Retinal pigment epithelial cell (primary cell): ENCODE measurements around the gene GLCCI1.

Experiments
- DNase-seq: peaks from one replicate; pipeline ENCODE4 v3.0.0-alpha.2; 2010; ENCODE audit warnings: low read depth
- H3K4me3 ChIP-seq: 2 replicates; pipeline ENCODE4 v1.5.1; 2011; ENCODE audit warnings: mild to moderate bottlenecking, low read length, control low read depth, moderate library complexity
- TF ChIP-seq, protein P1 (sequence below): conservative IDR thresholded peaks from 2 replicates; pipeline ENCODE4 v1.5.1; 2011; ENCODE audit warnings: low read depth, low read length, control low read depth, inconsistent platforms

The GLCCI1 gene

GRCh38 chr7:8068892-8069686 lies 100.5 kb downstream of the GLCCI1 start:
- TF ChIP-seq, protein P1, sequence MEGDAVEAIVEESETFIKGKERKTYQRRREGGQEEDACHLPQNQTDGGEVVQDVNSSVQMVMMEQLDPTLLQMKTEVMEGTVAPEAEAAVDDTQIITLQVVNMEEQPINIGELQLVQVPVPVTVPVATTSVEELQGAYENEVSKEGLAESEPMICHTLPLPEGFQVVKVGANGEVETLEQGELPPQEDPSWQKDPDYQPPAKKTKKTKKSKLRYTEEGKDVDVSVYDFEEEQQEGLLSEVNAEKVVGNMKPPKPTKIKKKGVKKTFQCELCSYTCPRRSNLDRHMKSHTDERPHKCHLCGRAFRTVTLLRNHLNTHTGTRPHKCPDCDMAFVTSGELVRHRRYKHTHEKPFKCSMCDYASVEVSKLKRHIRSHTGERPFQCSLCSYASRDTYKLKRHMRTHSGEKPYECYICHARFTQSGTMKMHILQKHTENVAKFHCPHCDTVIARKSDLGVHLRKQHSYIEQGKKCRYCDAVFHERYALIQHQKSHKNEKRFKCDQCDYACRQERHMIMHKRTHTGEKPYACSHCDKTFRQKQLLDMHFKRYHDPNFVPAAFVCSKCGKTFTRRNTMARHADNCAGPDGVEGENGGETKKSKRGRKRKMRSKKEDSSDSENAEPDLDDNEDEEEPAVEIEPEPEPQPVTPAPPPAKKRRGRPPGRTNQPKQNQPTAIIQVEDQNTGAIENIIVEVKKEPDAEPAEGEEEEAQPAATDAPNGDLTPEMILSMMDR, result no peak
- no peak for DNase-seq
- no peak overlapping the region for H3K4me3 ChIP-seq

GRCh38 chr7:8070451-8071180 lies 102.0 kb downstream of the GLCCI1 start:
- no peak overlapping the region for H3K4me3 ChIP-seq
- TF ChIP-seq, protein P1, result no peak
- no peak for DNase-seq

GRCh38 chr7:8078418-8078817 lies 109.8 kb downstream of the GLCCI1 start:
- TF ChIP-seq, protein P1, result no peak
- H3K4me3 ChIP-seq, result no peak overlapping the region
- DNase-seq, result no peak

GRCh38 chr7:8082762-8083161 lies 114.2 kb downstream of the GLCCI1 start:
- no peak for DNase-seq
- H3K4me3 ChIP-seq, result no peak overlapping the region
- TF ChIP-seq, protein P1, result no peak

DNA sequence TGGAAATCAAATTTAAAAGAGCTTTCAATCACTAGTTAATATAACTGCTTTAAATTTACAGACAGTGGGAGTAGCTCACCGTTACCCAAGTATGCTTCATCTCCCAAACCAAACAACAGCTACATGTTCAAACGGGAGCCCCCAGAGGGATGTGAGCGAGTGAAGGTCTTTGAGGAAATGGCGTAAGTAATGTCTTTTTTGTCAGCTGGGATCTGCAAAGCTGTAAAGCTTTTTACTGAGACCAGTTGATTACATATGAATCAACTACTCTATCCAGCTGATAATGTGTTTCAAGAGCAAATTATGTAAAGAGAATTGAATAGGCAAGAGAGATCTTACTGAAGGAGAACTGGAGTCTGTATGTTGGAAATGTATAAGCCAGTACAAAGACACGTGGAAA lies 116.2 kb downstream of the GLCCI1 start:
- no peak overlapping the region for H3K4me3 ChIP-seq
- DNase-seq, result no peak
- TF ChIP-seq, protein P1, result no peak

DNA sequence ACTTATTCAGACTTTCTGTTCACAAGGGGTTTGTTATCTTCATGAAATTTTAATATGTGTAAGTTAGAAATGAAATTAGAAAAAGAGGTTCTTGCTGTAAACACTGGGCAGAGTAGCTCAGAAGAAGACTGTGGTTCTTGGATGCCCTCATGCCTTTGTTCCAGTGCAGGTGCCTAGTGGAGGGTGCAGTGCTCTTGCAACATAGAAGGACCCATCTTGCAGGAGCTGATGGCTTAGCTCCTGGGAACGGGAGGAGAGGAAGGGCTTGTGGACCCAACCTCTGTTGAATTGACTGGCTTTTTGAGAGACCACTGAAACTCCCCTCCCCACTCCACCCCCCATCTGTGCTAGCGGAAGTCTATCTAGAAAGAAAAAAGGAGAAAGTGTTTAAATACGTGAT lies 116.8 kb downstream of the GLCCI1 start:
- TF ChIP-seq, protein P1, result no peak
- no peak for DNase-seq

More for the DNA sequence above, 116.8 kb downstream of the GLCCI1 start:
- no peak overlapping the region for H3K4me3 ChIP-seq
